Hepatocyte (in vitro differentiated cells): ENCODE measurements around the gene UBE2L5.

Source experiments
- CTCF ChIP-seq: fragments of 200-600 bp; sonication (generic); IDR thresholded peaks from 2 replicates; pipeline ENCODE4 v1.5.1; 2016; ENCODE audit warnings: antibody characterized with exemption, mild to moderate bottlenecking; ENCODE audit not compliant: poor library complexity
- EZH2 ChIP-seq: fragments of 200-600 bp; sonication (generic); IDR thresholded peaks from 2 replicates; pipeline ENCODE4 v1.6.1; 2016; ENCODE audit warnings: antibody characterized with exemption, mild to moderate bottlenecking, borderline replicate concordance
- EZH2phosphoT487 ChIP-seq: fragments of 200-600 bp; sonication (generic); IDR thresholded peaks from one replicate; pipeline ENCODE4 v1.6.1; 2018; ENCODE audit warnings: antibody characterized with exemption, mild to moderate bottlenecking, low read depth, moderate library complexity; ENCODE audit not compliant: unreplicated experiment, severe bottlenecking

GRCh38 chr13:30404207-30404606 is 18.1 kb upstream of the UBE2L5 start:
- TF ChIP-seq CTCF = no peak
- TF ChIP-seq EZH2 = no peak
- no peak for TF ChIP-seq EZH2phosphoT487
